B cell (primary cell): ENCODE data around the gene PRDM5. TPM values are rescaled to one million over a fixed set of nuclear protein-coding genes. Genes with fewer than 3 reads are reported as not detected.

ENCODE experiments used
- ATAC-seq: fragments of 200-7000 bp; cut with Tn5 transposase; one replicate; pipeline ENCODE4 v1.10.0; 2021; ENCODE audit warnings: low read depth, mild to moderate bottlenecking, moderate number of reproducible peaks, moderate library complexity
- CTCF ChIA-PET: fragments of 350-600 bp; sonication (Branson Sonifier 250); formaldehyde crosslinking; loops from one replicate; lab custom pipeline; 2021; ENCODE audit warnings: antibody characterized with exemption, inconsistent platforms; lab: Charles Lee
- POLR2A ChIA-PET: fragments of 350-600 bp; sonication (Branson Sonifier 250); formaldehyde crosslinking; loops from one replicate; lab custom pipeline; 2021; ENCODE audit warnings: antibody characterized with exemption; lab: Charles Lee
- DNase-seq: peaks from one replicate; pipeline ENCODE4 v3.0.0; 2013
- H2AFZ ChIP-seq: 2 replicates; pipeline ENCODE4 v1.6.1; 2012; ENCODE audit warnings: mild to moderate bottlenecking, low read depth, low read length; ENCODE audit not compliant: insufficient read depth, poor library complexity, severe bottlenecking
- H3K27ac ChIP-seq, 2 donors: 1 replicate in 1 of 2; 2 replicates in 1 of 2; pipeline ENCODE4 v1.5.1; 2012 to 2013; ENCODE audit warnings: low read length in 2 of 2, mild to moderate bottlenecking in 2 of 2, moderate library complexity in 1 of 2
- H3K27me3 ChIP-seq, 4 experiments: fragments of 200-600 bp in 1 of 4; sonication (generic) in 1 of 4; replicated peaks in 1 of 4; 1 replicate in 2 of 4; 2 replicates in 2 of 4; pipeline versions ENCODE4 v1.6.1 to v1.7.0; 2013 to 2016; ENCODE audit warnings: low read length in 3 of 4, mild to moderate bottlenecking in 2 of 4, mixed read lengths in 1 of 4, moderate library complexity in 1 of 4; ENCODE audit not compliant: insufficient read depth in 4 of 4, control insufficient read depth in 3 of 4; ENCODE audit errors: control extremely low read depth in 1 of 4
- H3K36me3 ChIP-seq, 2 experiments: replicated peaks in 1 of 2; 1 replicate in 1 of 2; 2 replicates in 1 of 2; pipeline versions ENCODE4 v1.6.1 to v1.7.1; 2013; ENCODE audit warnings: low read length in 1 of 2; ENCODE audit not compliant: insufficient read depth in 2 of 2, control insufficient read depth in 1 of 2; ENCODE audit errors: control extremely low read depth in 1 of 2, extremely low read depth in 1 of 2
- H3K4me1 ChIP-seq, 2 donors: fragments of 200-600 bp in 1 of 2; sonication (generic) in 1 of 2; 1 replicate in 1 of 2; 2 replicates in 1 of 2; pipeline versions ENCODE4 v1.5.1 to v1.6.1; 2013 to 2017; ENCODE audit warnings: low read length in 2 of 2; ENCODE audit not compliant: control insufficient read depth in 2 of 2, insufficient read depth in 2 of 2
- H3K4me2 ChIP-seq: replicated peaks from 2 replicates; pipeline ENCODE3; 2012; ENCODE audit warnings: mild to moderate bottlenecking, low read depth, low read length; ENCODE audit not compliant: poor library complexity, severe bottlenecking
- H3K4me3 ChIP-seq, 5 experiments: fragments of 200-600 bp in 1 of 5; sonication (generic) in 1 of 5; 1 replicate in 3 of 5; 2 replicates in 2 of 5; pipeline versions ENCODE4 v1.5.1 to v1.7.0; 2011 to 2016; ENCODE audit warnings: low read length in 4 of 5, mild to moderate bottlenecking in 4 of 5, low read depth in 2 of 5, control low read depth in 1 of 5, moderate library complexity in 1 of 5; ENCODE audit not compliant: insufficient read depth in 1 of 5; ENCODE audit errors: control extremely low read depth in 1 of 5, extremely low read depth in 1 of 5
- H3K79me2 ChIP-seq: fragments of 200-600 bp; sonication (generic); one replicate; pipeline ENCODE4 v1.6.0; 2016; ENCODE audit warnings: low read length; ENCODE audit not compliant: control insufficient read depth, insufficient read depth
- H3K9ac ChIP-seq: fragments of 200-600 bp; sonication (generic); 2 replicates; pipeline ENCODE4 v1.6.1; 2017; ENCODE audit warnings: mild to moderate bottlenecking, low read length, moderate library complexity
- H3K9me3 ChIP-seq, 3 donors: one replicate each; pipeline versions ENCODE4 v1.6.1 to v1.7.1; 2013; ENCODE audit warnings: low read length in 2 of 3; ENCODE audit not compliant: control insufficient read depth in 2 of 3, insufficient read depth in 1 of 3; ENCODE audit errors: control extremely low read depth in 1 of 3
- H4K20me1 ChIP-seq: 2 replicates; pipeline ENCODE4 v1.6.0; 2012; ENCODE audit warnings: mild to moderate bottlenecking, low read length; ENCODE audit not compliant: insufficient read depth, control insufficient read depth, poor library complexity, severe bottlenecking
- H3K27ac Mint-ChIP-seq: one replicate; pipeline ENCODE4 v1.8.0; 2021; ENCODE audit warnings: mixed read lengths
- H3K27me3 Mint-ChIP-seq: one replicate; pipeline ENCODE4 v1.8.0; 2021; ENCODE audit warnings: mixed read lengths
- H3K4me1 Mint-ChIP-seq: one replicate; pipeline ENCODE4 v1.8.0; 2021; ENCODE audit warnings: mixed read lengths
- H3K4me3 Mint-ChIP-seq: one replicate; pipeline ENCODE4 v1.8.0; 2021; ENCODE audit warnings: mixed read lengths
- H3K9me3 Mint-ChIP-seq: one replicate; pipeline ENCODE4 v1.8.0; 2022; ENCODE audit warnings: mixed read lengths; ENCODE audit not compliant: insufficient read depth
- EZH2 ChIP-seq: IDR thresholded peaks from 2 replicates; pipeline ENCODE4 v1.6.1; 2012; ENCODE audit warnings: borderline replicate concordance, low read depth, mild to moderate bottlenecking, moderate library complexity, low read length; ENCODE audit not compliant: insufficient read depth, poor library complexity, severe bottlenecking
- WGBS: methylation state at CpG from one replicate; pipeline ENCODE4 v1.1.5; 2013; ENCODE audit warnings: missing lambda C conversion rate; ENCODE audit not compliant: insufficient coverage; 5-methylcytosine and 5-hydroxymethylcytosine counted together
- intact Hi-C: fragments of 100-400 bp; cut with micrococcal nuclease; formaldehyde crosslinking; loops from one replicate; pipeline ENCODE4 v1.10.0; 2022
- polyA plus RNA-seq: library from polyadenylated mRNA; depleted of rRNA; stranded (reverse); fragments of >200 nt; gene quantifications from 2 replicates; pipeline ENCODE4 v1.2.3, GENCODE V29; 2012
- total RNA-seq, 2 donors: library from RNA; stranded (reverse); fragments of 120-200 nt in 1 of 2; gene quantifications; 1 replicate in 1 of 2; 2 replicates in 1 of 2; pipeline versions ENCODE4 v1.2.3 to v1.2.4, GENCODE V29; 2013 to 2022
- TF ChIP-seq, protein P1 (sequence below): fragments of 200-600 bp; IDR thresholded peaks from one replicate; pipeline ENCODE4 v1.8.0; 2022; ENCODE audit warnings: antibody characterized with exemption, mild to moderate bottlenecking

PRDM5 gene
- total and polyA plus RNA-seq, 2 donors (not counting 1 experiment from before 2014, with no cell fraction given), result not detected

DNA sequence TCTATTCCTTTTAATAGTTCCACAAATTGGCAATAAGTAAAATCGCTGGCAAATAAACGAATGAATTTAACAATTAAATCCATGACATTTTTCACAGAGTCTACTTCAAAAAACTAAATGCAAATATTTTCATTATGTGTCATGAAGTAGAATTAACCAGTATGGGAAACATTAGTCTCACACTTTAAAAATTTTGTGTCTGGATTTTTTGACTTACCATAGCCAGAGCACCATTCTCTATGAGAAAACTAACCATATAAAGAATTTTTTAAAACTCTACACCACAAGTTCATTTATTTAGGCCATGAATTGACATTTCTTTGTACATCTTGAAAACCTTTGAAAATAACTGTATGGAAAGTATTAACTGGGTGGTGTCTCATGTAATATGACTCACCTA is 41.2 kb downstream of the PRDM5 start:
- ChIA-PET POLR2A (no interaction called here), CTCF (no interaction called here)
- Histone ChIP-seq H3K9me3 (peaks cover 0 to 3% (median 0%) of the 10 kb centered on the region in 3 donors), H2AFZ (no peak overlapping the region), H3K79me2 (no peaks in the 10 kb centered on the region), H3K36me3 (no peaks in the 10 kb centered on the region), H3K4me1 (no peaks in the 10 kb centered on the region), H3K4me3 (no peak overlapping the region), H3K9ac (no peak overlapping the region), H3K4me2 (no peak overlapping the region), H4K20me1 (no peaks in the 10 kb centered on the region), H3K27ac (no peak overlapping the region), H3K27me3 (no peaks in the 10 kb centered on the region)
- H3K4me1 Mint-ChIP-seq, result no peaks in the 10 kb centered on the region
- intact Hi-C loops, result no loop called here
- no peak overlapping the region for H3K27ac Mint-ChIP-seq
- no peaks in the 10 kb centered on the region for H3K27me3 Mint-ChIP-seq
- WGBS, result no CpG with 5 or more reads among the region's 2 CpGs
- DNase-seq (no peak), ATAC-seq (no peak)
- TF ChIP-seq, protein P1, sequence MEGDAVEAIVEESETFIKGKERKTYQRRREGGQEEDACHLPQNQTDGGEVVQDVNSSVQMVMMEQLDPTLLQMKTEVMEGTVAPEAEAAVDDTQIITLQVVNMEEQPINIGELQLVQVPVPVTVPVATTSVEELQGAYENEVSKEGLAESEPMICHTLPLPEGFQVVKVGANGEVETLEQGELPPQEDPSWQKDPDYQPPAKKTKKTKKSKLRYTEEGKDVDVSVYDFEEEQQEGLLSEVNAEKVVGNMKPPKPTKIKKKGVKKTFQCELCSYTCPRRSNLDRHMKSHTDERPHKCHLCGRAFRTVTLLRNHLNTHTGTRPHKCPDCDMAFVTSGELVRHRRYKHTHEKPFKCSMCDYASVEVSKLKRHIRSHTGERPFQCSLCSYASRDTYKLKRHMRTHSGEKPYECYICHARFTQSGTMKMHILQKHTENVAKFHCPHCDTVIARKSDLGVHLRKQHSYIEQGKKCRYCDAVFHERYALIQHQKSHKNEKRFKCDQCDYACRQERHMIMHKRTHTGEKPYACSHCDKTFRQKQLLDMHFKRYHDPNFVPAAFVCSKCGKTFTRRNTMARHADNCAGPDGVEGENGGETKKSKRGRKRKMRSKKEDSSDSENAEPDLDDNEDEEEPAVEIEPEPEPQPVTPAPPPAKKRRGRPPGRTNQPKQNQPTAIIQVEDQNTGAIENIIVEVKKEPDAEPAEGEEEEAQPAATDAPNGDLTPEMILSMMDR, result no peak
- no peak for TF ChIP-seq EZH2
- H3K9me3 Mint-ChIP-seq, result peaks cover 4% of the 10 kb centered on the region
- H3K4me3 Mint-ChIP-seq, result no peak overlapping the region

DNA sequence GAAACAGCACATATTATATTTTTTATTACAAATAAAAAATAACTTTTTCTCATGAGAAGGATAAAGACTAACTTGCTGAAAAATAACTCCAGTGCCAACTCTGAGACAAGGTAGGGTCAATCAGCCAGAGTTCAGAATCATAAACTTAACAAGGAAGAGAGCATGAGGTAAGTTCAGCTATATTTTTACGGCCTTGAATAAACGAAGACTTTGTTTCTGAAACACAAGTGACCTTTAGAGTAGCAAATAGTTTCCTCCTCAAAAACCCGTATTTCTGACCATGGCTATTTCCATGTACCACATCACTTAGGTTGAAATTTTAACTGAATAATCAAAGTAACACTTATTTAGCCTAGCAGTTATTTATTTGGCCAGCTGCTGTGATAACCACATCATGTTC is 45.5 kb downstream of the PRDM5 start:
- TF ChIP-seq EZH2, result no peak
- TF ChIP-seq, protein P1, result no peak
- Mint-ChIP-seq H3K4me3 (no peak overlapping the region), H3K27me3 (no peaks in the 10 kb centered on the region), H3K9me3 (peaks cover 4% of the 10 kb centered on the region), H3K4me1 (no peaks in the 10 kb centered on the region), H3K27ac (no peak overlapping the region)
- Histone ChIP-seq H4K20me1 (no peaks in the 10 kb centered on the region), H3K4me2 (no peak overlapping the region), H3K9me3 (peaks cover 0 to 3% (median 0%) of the 10 kb centered on the region in 3 donors), H3K4me1 (no peaks in the 10 kb centered on the region), H3K79me2 (no peaks in the 10 kb centered on the region), H3K27me3 (no peaks in the 10 kb centered on the region), H2AFZ (no peak overlapping the region), H3K9ac (no peak overlapping the region), H3K27ac (no peak overlapping the region), H3K4me3 (no peak overlapping the region), H3K36me3 (no peaks in the 10 kb centered on the region)
- ChIA-PET POLR2A (no interaction called here), CTCF (no interaction called here)
- no peak for ATAC-seq
- intact Hi-C loops, result no loop called here
- 86% methylated on average over 1 of the region's 3 CpGs for WGBS
- DNase-seq, result no peak
